Measurements from ENCODE around the gene ROBO3. TPM values are rescaled to one million over a fixed set of nuclear protein-coding genes. Genes with fewer than 3 reads are reported as not detected.

The ROBO3 gene
- total RNA-seq, 6 experiments from 2014 or later = 1.9 to 3.3 (median 2.6) TPM

GRCh38 chr11:124918950-124919349, 53.7 kb downstream of the ROBO3 start, which contains the start of gene HEPN1:
Gene HEPN1, plus strand, starts transcription at chr11:124919250.
- TF ChIP-seq CTCF (IDR thresholded peaks at IDR 0.05) = no peak
- no peak for DNase-seq
- peaks cover 4% of the 10 kb centered on the region; the same call in 1 of the 2 replicates for H3K9me3 Mint-ChIP-seq
- peaks cover 2% of the 10 kb centered on the region for H3K27me3 Mint-ChIP-seq (ENCODE audit: insufficient read depth)
- H3K27ac Mint-ChIP-seq = no peak within 1 kb of the TSS
- H3K36me3 Mint-ChIP-seq (ENCODE audit: low read depth) = peaks cover 5% of the 10 kb centered on the region; the same call in 1 of the 2 replicates
- H3K4me1 Mint-ChIP-seq (ENCODE audit: low read depth) = peaks cover 29% of the 10 kb centered on the region
- no peak within 1 kb of the TSS for H3K4me3 Mint-ChIP-seq

GRCh38 chr11:124919898-124920297, 54.7 kb downstream of the ROBO3 start:
- H3K27ac Mint-ChIP-seq = no peak overlapping the region
- H3K36me3 Mint-ChIP-seq (ENCODE audit: low read depth) = peaks cover 5% of the 10 kb centered on the region; the same call in 1 of the 2 replicates
- no peak overlapping the region for H3K4me3 Mint-ChIP-seq
- peaks cover 4% of the 10 kb centered on the region; the same call in 1 of the 2 replicates for H3K9me3 Mint-ChIP-seq
- peaks cover 2% of the 10 kb centered on the region for H3K27me3 Mint-ChIP-seq (ENCODE audit: insufficient read depth)
- TF ChIP-seq CTCF (IDR thresholded peaks at IDR 0.05) = no peak
- DNase-seq = no peak
- peaks cover 28% of the 10 kb centered on the region for H3K4me1 Mint-ChIP-seq (ENCODE audit: low read depth)

GRCh38 chr11:124920356-124920755, 55.1 kb downstream of the ROBO3 start:
- no peak for DNase-seq
- H3K27ac Mint-ChIP-seq = no peak overlapping the region
- no peak for TF ChIP-seq CTCF (IDR thresholded peaks at IDR 0.05)
- no peak overlapping the region for H3K4me3 Mint-ChIP-seq
- peaks cover 1% of the 10 kb centered on the region; the same call in 1 of the 2 replicates for H3K36me3 Mint-ChIP-seq (ENCODE audit: low read depth)
- H3K9me3 Mint-ChIP-seq = 0 out of 2 replicates have a peak, but pooled peaks cover under 1% of the 10 kb centered on the region
- peaks cover 23% of the 10 kb centered on the region for H3K4me1 Mint-ChIP-seq (ENCODE audit: low read depth)
- peaks cover 2% of the 10 kb centered on the region for H3K27me3 Mint-ChIP-seq (ENCODE audit: insufficient read depth)

GRCh38 chr11:124920870-124921609, 55.8 kb downstream of the ROBO3 start:
- Mint-ChIP-seq H3K27ac (no peak overlapping the region), H3K4me3 (no peak overlapping the region), H3K4me1 (ENCODE audit: low read depth) (peaks cover 16% of the 10 kb centered on the region), H3K9me3 (no peaks in the 10 kb centered on the region), H3K36me3 (ENCODE audit: low read depth) (no peaks in the 10 kb centered on the region), H3K27me3 (ENCODE audit: insufficient read depth) (peaks cover 2% of the 10 kb centered on the region)
- no peak for TF ChIP-seq CTCF (IDR thresholded peaks at IDR 0.05)
- no peak for DNase-seq

GRCh38 chr11:124922831-124923230, 57.6 kb downstream of the ROBO3 start:
- TF ChIP-seq CTCF (IDR thresholded peaks at IDR 0.05) = no peak
- H3K27me3 Mint-ChIP-seq (ENCODE audit: insufficient read depth) = peaks cover 2% of the 10 kb centered on the region

More at GRCh38 chr11:124922831-124923230, 57.6 kb downstream of the ROBO3 start:
- no peaks in the 10 kb centered on the region for H3K9me3 Mint-ChIP-seq
- no peaks in the 10 kb centered on the region for H3K4me1 Mint-ChIP-seq (ENCODE audit: low read depth)
- no peak overlapping the region for H3K27ac Mint-ChIP-seq
- H3K4me3 Mint-ChIP-seq = no peak overlapping the region
- DNase-seq = no peak
- H3K36me3 Mint-ChIP-seq (ENCODE audit: low read depth) = no peaks in the 10 kb centered on the region

Measured in HFFc6 (cell line).